Caco-2 (cell line): ENCODE data around the gene NOL8. TPM values are rescaled to one million over a fixed set of nuclear protein-coding genes. Genes with fewer than 3 reads are reported as not detected.

Source experiments
- BruUV-seq: library from RNA; stranded (reverse); fragments of 400-500 nt; replicated peaks from 2 replicates; lab custom pipeline; 2021; lab: Mats Ljungman, UMichigan
- CTCF ChIA-PET: fragments of 300-600 bp; sonication (Branson Sonifier 250); formaldehyde crosslinking; loops from one replicate; lab custom pipeline; 2022; ENCODE audit warnings: antibody characterized with exemption; lab: Charles Lee
- POLR2A ChIA-PET: fragments of 300-600 bp; sonication (Branson Sonifier 250); formaldehyde crosslinking; loops from one replicate; lab custom pipeline; 2022; ENCODE audit warnings: antibody characterized with exemption; lab: Charles Lee
- DNase-seq, 2 experiments: peaks; one replicate each; pipeline versions ENCODE4 v3.0.0 to v3.0.0-alpha.2; 2020 to 2022
- H3K27me3 ChIP-seq: replicated peaks from 2 replicates; pipeline ENCODE4 v1.6.0; 2011; ENCODE audit warnings: low read length; ENCODE audit not compliant: control insufficient read depth, insufficient read depth
- H3K36me3 ChIP-seq: 2 replicates; pipeline ENCODE4 v1.5.1; 2011; ENCODE audit warnings: low read length; ENCODE audit not compliant: control insufficient read depth, insufficient read depth
- H3K4me1 ChIP-seq: fragments of 250-450 bp; sonication (Bioruptor Pico); 2 replicates; pipeline ENCODE4 v1.5.1; 2020; ENCODE audit warnings: mild to moderate bottlenecking
- H3K4me3 ChIP-seq: 2 replicates; pipeline ENCODE4 v1.5.1; 2011; ENCODE audit warnings: low read depth, mild to moderate bottlenecking, control low read depth, low read length
- H3K9me3 ChIP-seq: fragments of 250-450 bp; sonication (Bioruptor Pico); 2 replicates; pipeline ENCODE4 v1.5.1; 2020; ENCODE audit warnings: mild to moderate bottlenecking, moderate library complexity
- H3K27ac Mint-ChIP-seq: one replicate; pipeline ENCODE4 v1.8.0; 2022; ENCODE audit warnings: mixed read lengths; ENCODE audit not compliant: unreplicated experiment
- H3K27me3 Mint-ChIP-seq: one replicate; pipeline ENCODE4 v1.8.0; 2022; ENCODE audit warnings: mixed read lengths; ENCODE audit not compliant: insufficient read depth, unreplicated experiment
- H3K36me3 Mint-ChIP-seq: one replicate; pipeline ENCODE4 v1.8.0; 2022; ENCODE audit warnings: mild to moderate bottlenecking, mixed read lengths; ENCODE audit not compliant: insufficient read depth, unreplicated experiment
- H3K4me1 Mint-ChIP-seq: one replicate; pipeline ENCODE4 v1.8.0; 2022; ENCODE audit warnings: low read depth, mixed read lengths; ENCODE audit not compliant: unreplicated experiment
- H3K4me3 Mint-ChIP-seq: one replicate; pipeline ENCODE4 v1.8.0; 2022; ENCODE audit warnings: mild to moderate bottlenecking, moderate library complexity, mixed read lengths; ENCODE audit not compliant: unreplicated experiment
- H3K9me3 Mint-ChIP-seq: one replicate; pipeline ENCODE4 v1.8.0; 2022; ENCODE audit warnings: mixed read lengths; ENCODE audit not compliant: unreplicated experiment
- CTCF ChIP-seq, 2 experiments: fragments of 200-600 bp in 1 of 2; IDR thresholded peaks; 1 replicate in 1 of 2; 2 replicates in 1 of 2; pipeline versions ENCODE4 v1.5.1 to v1.8.0; 2011 to 2022; ENCODE audit warnings: antibody characterized with exemption in 1 of 2, control low read depth in 1 of 2, inconsistent platforms in 1 of 2, low read depth in 1 of 2, low read length in 1 of 2, mild to moderate bottlenecking in 1 of 2, moderate library complexity in 1 of 2; ENCODE audit not compliant: insufficient read depth in 1 of 2, severe bottlenecking in 1 of 2, unreplicated experiment in 1 of 2
- intact Hi-C: fragments of 100-400 bp; cut with micrococcal nuclease; formaldehyde crosslinking; loops from one replicate; pipeline ENCODE4 v1.10.0; 2022; ENCODE audit not compliant: unreplicated experiment
- total RNA-seq: library from RNA; stranded (reverse); gene quantifications from 2 replicates; pipeline ENCODE4 v1.2.3, GENCODE V29; 2022

The NOL8 gene
- total RNA-seq, 1 experiment from 2014 or later: 29.4 TPM

- no peak for DNase-seq
- no peak for TF ChIP-seq CTCF (IDR thresholded peaks at IDR 0.05; ENCODE audit: insufficient read depth in 1 of 2, low read depth in 1 of 2, low read length in 1 of 2, severe bottlenecking in 1 of 2, unreplicated experiment in 1 of 2)
- Mint-ChIP-seq H3K9me3 (no peaks in the 10 kb centered on the region), H3K4me1 (no peaks in the 10 kb centered on the region), H3K27me3 (no peaks in the 10 kb centered on the region), H3K27ac (no peak overlapping the region), H3K36me3 (peaks cover 88% of the 10 kb centered on the region), H3K4me3 (no peak overlapping the region)
- intact Hi-C loops: no loop called here
- ChIA-PET POLR2A (no interaction called here), CTCF (no interaction called here)
- no TSS peak for BruUV-seq
- H3K27me3 ChIP-seq: no peaks in the 10 kb centered on the region
- H3K36me3 ChIP-seq: no peaks in the 10 kb centered on the region
- no peaks in the 10 kb centered on the region for H3K4me1 ChIP-seq
- H3K9me3 ChIP-seq: no peaks in the 10 kb centered on the region
- no peak overlapping the region for H3K4me3 ChIP-seq
Measured at GRCh38 chr9:92265154-92265553, 60.0 kb downstream of the NOL8 start.

- Mint-ChIP-seq H3K4me1 (no peaks in the 10 kb centered on the region), H3K27me3 (no peaks in the 10 kb centered on the region), H3K27ac (no peak overlapping the region), H3K9me3 (no peaks in the 10 kb centered on the region), H3K36me3 (peaks cover 84% of the 10 kb centered on the region), H3K4me3 (no peak overlapping the region)
- BruUV-seq: no TSS peak
- H3K36me3 ChIP-seq: no peaks in the 10 kb centered on the region
- DNase-seq: no peak
- H3K4me1 ChIP-seq: no peaks in the 10 kb centered on the region
- intact Hi-C loops: no loop called here
- CTCF ChIA-PET: no interaction called here
- H3K4me3 ChIP-seq: no peak overlapping the region
- TF ChIP-seq CTCF (IDR thresholded peaks at IDR 0.05; ENCODE audit: insufficient read depth in 1 of 2, low read depth in 1 of 2, low read length in 1 of 2, severe bottlenecking in 1 of 2, unreplicated experiment in 1 of 2): no peak
- no peaks in the 10 kb centered on the region for H3K9me3 ChIP-seq
- POLR2A ChIA-PET: no interaction called here
- no peaks in the 10 kb centered on the region for H3K27me3 ChIP-seq
Measured at GRCh38 chr9:92263131-92263530, 62.0 kb downstream of the NOL8 start.

GRCh38 chr9:92257327-92257726 is 67.8 kb downstream of the NOL8 start:
- H3K9me3 Mint-ChIP-seq: no peaks in the 10 kb centered on the region
- BruUV-seq: no TSS peak
- no peak for TF ChIP-seq CTCF (IDR thresholded peaks at IDR 0.05; ENCODE audit: insufficient read depth in 1 of 2, low read depth in 1 of 2, low read length in 1 of 2, severe bottlenecking in 1 of 2, unreplicated experiment in 1 of 2)
- no peaks in the 10 kb centered on the region for H3K4me1 Mint-ChIP-seq
- POLR2A ChIA-PET: no interaction called here
- no peaks in the 10 kb centered on the region for H3K4me1 ChIP-seq
- no peak for DNase-seq
- H3K27ac Mint-ChIP-seq: no peak overlapping the region
- no peaks in the 10 kb centered on the region; the same call in 1 of the 2 replicates for H3K36me3 ChIP-seq
- no peaks in the 10 kb centered on the region for H3K27me3 Mint-ChIP-seq
- H3K27me3 ChIP-seq: no peaks in the 10 kb centered on the region
- intact Hi-C loops: no loop called here
- CTCF ChIA-PET: no interaction called here
- H3K9me3 ChIP-seq: no peaks in the 10 kb centered on the region
- no peak overlapping the region for H3K4me3 Mint-ChIP-seq
- H3K36me3 Mint-ChIP-seq: peaks cover 70% of the 10 kb centered on the region
- no peak overlapping the region for H3K4me3 ChIP-seq
